H1 (cell line): ENCODE measurements around the gene RNGTT. TPM values are rescaled to one million over a fixed set of nuclear protein-coding genes. Genes with fewer than 3 reads are reported as not detected.

Experiments used
- CTCF ChIA-PET: fragments of 300-600 bp; sonication (Branson Sonifier 250); formaldehyde crosslinking; loops from one replicate; lab custom pipeline; 2021; ENCODE audit not compliant: partially characterized antibody; lab: Charles Lee
- POLR2A ChIA-PET: fragments of 300-600 bp; sonication (Branson Sonifier 250); formaldehyde crosslinking; loops from one replicate; lab custom pipeline; 2021; ENCODE audit warnings: inconsistent platforms; ENCODE audit not compliant: partially characterized antibody; lab: Charles Lee
- DNase-seq, 2 experiments: peaks; one replicate each; pipeline versions ENCODE4 v3.0.0 to v3.0.0-alpha.2; 2010 to 2022; ENCODE audit warnings: low spot score in 2 of 2, low read depth in 1 of 2, mixed read lengths in 1 of 2
- FAIRE-seq: peaks from 2 replicates; lab custom pipeline; 2011; peaks lifted over from hg19 to GRCh38; lab: Jason Lieb, UNC
- H2AFZ ChIP-seq: 2 replicates; pipeline ENCODE4 v1.8.1; 2012; ENCODE audit warnings: low read length, inconsistent platforms
- H2AK5ac ChIP-seq: 2 replicates; pipeline ENCODE4 v1.6.1; 2013; ENCODE audit warnings: low read depth, low read length
- H2BK120ac ChIP-seq: replicated peaks from 2 replicates; pipeline ENCODE3; 2013; ENCODE audit warnings: low read depth, low read length, inconsistent platforms
- H2BK12ac ChIP-seq: 2 replicates; pipeline ENCODE4 v1.6.1; 2013; ENCODE audit warnings: low read depth, low read length
- H2BK15ac ChIP-seq: 2 replicates; pipeline ENCODE4 v1.6.1; 2013; ENCODE audit warnings: low read length
- H2BK20ac ChIP-seq: 2 replicates; pipeline ENCODE4 v1.6.1; 2013; ENCODE audit warnings: low read length
- H2BK5ac ChIP-seq: 2 replicates; pipeline ENCODE4 v1.6.1; 2013; ENCODE audit warnings: low read depth, low read length
- H3K14ac ChIP-seq: 2 replicates; pipeline ENCODE4 v1.6.1; 2013; ENCODE audit warnings: inconsistent platforms; ENCODE audit not compliant: insufficient read length
- H3K18ac ChIP-seq: 2 replicates; pipeline ENCODE4 v1.6.1; 2013; ENCODE audit warnings: low read length; ENCODE audit errors: extremely low read depth
- H3K23ac ChIP-seq: 2 replicates; pipeline ENCODE4 v1.6.1; 2013; ENCODE audit warnings: inconsistent platforms; ENCODE audit not compliant: insufficient read length
- H3K23me2 ChIP-seq: 2 replicates; pipeline ENCODE4 v1.6.1; 2013; ENCODE audit warnings: low read depth, low read length
- H3K27ac ChIP-seq: 2 replicates; pipeline ENCODE4 v1.6.1; 2011; ENCODE audit warnings: low read depth, low read length, inconsistent platforms
- H3K27me3 ChIP-seq, 4 experiments: replicated peaks in 1 of 4; 1 replicate in 1 of 4; 2 replicates in 3 of 4; pipeline versions ENCODE4 v1.6.1 to v1.8.1; 2011 to 2013; ENCODE audit warnings: low read length in 3 of 4, mild to moderate bottlenecking in 3 of 4, inconsistent platforms in 2 of 4, mixed read lengths in 2 of 4, moderate library complexity in 1 of 4; ENCODE audit not compliant: control insufficient read depth in 3 of 4, insufficient read depth in 3 of 4; ENCODE audit errors: extremely low read depth in 1 of 4
- H3K36me3 ChIP-seq, 4 experiments: 2 replicates each; pipeline versions ENCODE4 v1.6.1 to v1.8.1; 2011 to 2013; ENCODE audit warnings: mild to moderate bottlenecking in 4 of 4, low read length in 3 of 4, moderate library complexity in 2 of 4, control low read depth in 1 of 4, inconsistent platforms in 1 of 4; ENCODE audit not compliant: insufficient read depth in 4 of 4, control insufficient read depth in 2 of 4
- H3K4ac ChIP-seq: replicated peaks from 2 replicates; pipeline ENCODE3; 2013; ENCODE audit warnings: low read length, low read depth, mixed read lengths, inconsistent platforms; ENCODE audit not compliant: insufficient read length
- H3K4me1 ChIP-seq, 4 experiments: replicated peaks in 1 of 4; 1 replicate in 1 of 4; 2 replicates in 3 of 4; pipeline versions ENCODE4 v1.6.1 to v1.8.1; 2011 to 2013; ENCODE audit warnings: low read length in 3 of 4, inconsistent platforms in 2 of 4, mixed read lengths in 1 of 4; ENCODE audit not compliant: insufficient read depth in 4 of 4, control insufficient read depth in 3 of 4
- H3K4me2 ChIP-seq, 2 experiments: 2 replicates each; pipeline versions ENCODE4 v1.6.1 to v1.8.1; 2011 to 2013; ENCODE audit warnings: low read depth in 2 of 2, low read length in 2 of 2, control low read depth in 1 of 2, inconsistent platforms in 1 of 2, mild to moderate bottlenecking in 1 of 2; ENCODE audit not compliant: insufficient read depth in 1 of 2
- H3K4me3 ChIP-seq, 4 experiments: fragments of 200-600, 300-600 bp in 1 of 4; sonication (generic), shearing (Covaris generic), sonication (Bioruptor Twin) in 1 of 4; 2 replicates each; pipeline versions ENCODE4 v1.5.1 to v1.8.1; 2011 to 2016; ENCODE audit warnings: low read length in 4 of 4, low read depth in 3 of 4, control low read depth in 2 of 4, inconsistent platforms in 2 of 4, mild to moderate bottlenecking in 2 of 4, mixed read lengths in 1 of 4, moderate library complexity in 1 of 4; ENCODE audit not compliant: insufficient read depth in 2 of 4; ENCODE audit errors: extremely low read depth in 1 of 4
- H3K56ac ChIP-seq: replicated peaks from 2 replicates; pipeline ENCODE3; 2013; ENCODE audit warnings: low read depth, mild to moderate bottlenecking, mixed read lengths, low read length, inconsistent platforms; ENCODE audit not compliant: insufficient read length
- H3K79me1 ChIP-seq: 2 replicates; pipeline ENCODE4 v1.6.1; 2013; ENCODE audit warnings: low read depth, low read length, control low read depth
- H3K79me2 ChIP-seq, 2 experiments: 2 replicates each; pipeline versions ENCODE4 v1.6.1 to v1.8.1; 2012 to 2013; ENCODE audit warnings: low read length in 2 of 2, mild to moderate bottlenecking in 2 of 2, inconsistent platforms in 1 of 2; ENCODE audit not compliant: insufficient read depth in 2 of 2, control insufficient read depth in 1 of 2
- H3K9ac ChIP-seq, 4 experiments: replicated peaks in 1 of 4; 1 replicate in 1 of 4; 2 replicates in 3 of 4; pipeline versions ENCODE4 v1.6.1 to v1.8.1; 2011 to 2013; ENCODE audit warnings: low read depth in 3 of 4, low read length in 3 of 4, control low read depth in 2 of 4, mild to moderate bottlenecking in 2 of 4, moderate library complexity in 2 of 4, inconsistent platforms in 1 of 4; ENCODE audit errors: extremely low read depth in 1 of 4
- H3K9me3 ChIP-seq, 2 experiments: 2 replicates each; pipeline versions ENCODE4 v1.6.1 to v1.8.1; 2012 to 2013; ENCODE audit warnings: mild to moderate bottlenecking in 2 of 2, moderate library complexity in 2 of 2, control low read depth in 1 of 2, inconsistent platforms in 1 of 2, low read depth in 1 of 2, low read length in 1 of 2, mixed read lengths in 1 of 2; ENCODE audit not compliant: insufficient read depth in 2 of 2
- H4K20me1 ChIP-seq, 2 experiments: replicated peaks in 1 of 2; 2 replicates each; pipeline versions ENCODE3 to v1.8.1; 2011 to 2013; ENCODE audit warnings: inconsistent platforms in 2 of 2, low read length in 2 of 2, mild to moderate bottlenecking in 1 of 2; ENCODE audit not compliant: insufficient read depth in 2 of 2, control insufficient read depth in 1 of 2
- H4K5ac ChIP-seq: 2 replicates; pipeline ENCODE4 v1.6.1; 2013; ENCODE audit warnings: low read length, low read depth, mixed read lengths, inconsistent platforms; ENCODE audit not compliant: insufficient read length
- H4K8ac ChIP-seq: 2 replicates; pipeline ENCODE4 v1.8.0; 2013; ENCODE audit warnings: mild to moderate bottlenecking, moderate library complexity, low read length, inconsistent platforms; ENCODE audit not compliant: insufficient read depth; ENCODE audit errors: extremely low read depth
- H4K91ac ChIP-seq: replicated peaks from 2 replicates; pipeline ENCODE3; 2013; ENCODE audit warnings: low read length, mixed read lengths, inconsistent platforms; ENCODE audit not compliant: insufficient read length
- CHD2 ChIP-seq: IDR thresholded peaks from 2 replicates; pipeline ENCODE4 v1.6.1; 2012; ENCODE audit warnings: low read length, improper control_type of control experiment
- EP300 ChIP-seq, 2 experiments: IDR thresholded peaks; 1 replicate in 1 of 2; 2 replicates in 1 of 2; pipeline ENCODE4 v1.6.1; 2011 to 2012; ENCODE audit warnings: low read depth in 2 of 2, low read length in 2 of 2, mild to moderate bottlenecking in 2 of 2, borderline replicate concordance in 1 of 2, inconsistent platforms in 1 of 2, moderate library complexity in 1 of 2
- JUN ChIP-seq: IDR thresholded peaks from 2 replicates; pipeline ENCODE4 v1.6.1; 2011; ENCODE audit warnings: low read depth, mild to moderate bottlenecking, improper control_type of control experiment, low read length
- NANOG ChIP-seq: IDR thresholded peaks from 2 replicates; pipeline ENCODE4 v1.6.1; 2011; ENCODE audit warnings: low read length, low read depth, mild to moderate bottlenecking, inconsistent platforms; ENCODE audit not compliant: insufficient read depth, poor library complexity, severe bottlenecking
- WGBS, 2 experiments: shearing (Covaris generic) in 1 of 2; methylation state at CpG; one replicate each; pipeline versions ENCODE4 v1.1.6 to v1.1.7; 2013 to 2015; ENCODE audit warnings: low lambda C conversion rate in 2 of 2, mixed read lengths in 2 of 2, inconsistent platforms in 1 of 2, low coverage in 1 of 2, missing lambda C conversion rate in 1 of 2; ENCODE audit not compliant: insufficient replicate concordance in 2 of 2, insufficient coverage in 1 of 2, insufficient read length in 1 of 2; ENCODE audit errors: extremely low coverage in 1 of 2, missing lambda C conversion rate in 1 of 2; 5-methylcytosine and 5-hydroxymethylcytosine counted together
- polyA plus RNA-seq, 7 experiments: library from polyadenylated mRNA; depleted of rRNA in 3 of 7; stranded (reverse) in 5 of 7; unstranded in 2 of 7; fragments of >200 nt in 5 of 7; fragments of 200-250 nt in 2 of 7; gene quantifications; 1 replicate in 5 of 7; 2 replicates in 1 of 7; 4 replicates in 1 of 7; pipeline versions ENCODE4 v1.2.1 to v1.2.3, GENCODE V29; 2011 to 2013; ENCODE audit warnings: missing spikeins in 2 of 7, mixed read lengths in 2 of 7
- total RNA-seq: library from RNA; stranded (reverse); fragmentation: NEBNext Ultra II Directional; extraction: Animal tissue kit (Norgen Biotek cat#: 25700); gene quantifications from 2 replicates; pipeline ENCODE4 v1.2.1, GENCODE V29; 2021
- TF ChIP-seq, protein P1 (sequence below): IDR thresholded peaks from 2 replicates; pipeline ENCODE4 v1.6.1; 2012; ENCODE audit warnings: inconsistent platforms
- TF ChIP-seq, protein P2 (sequence below), 3 experiments: IDR thresholded peaks; 1 replicate in 2 of 3; 2 replicates in 1 of 3; pipeline versions ENCODE4 v1.5.1 to v1.6.1; 2011; ENCODE audit warnings: low read length in 3 of 3, mild to moderate bottlenecking in 3 of 3, inconsistent platforms in 2 of 3, low read depth in 1 of 3, moderate library complexity in 1 of 3; ENCODE audit not compliant: insufficient read depth in 1 of 3; ENCODE audit errors: control extremely low read depth in 1 of 3

Gene RNGTT
- total and polyA plus RNA-seq, 2 of the 8 experiments (the other 6 are each of a cell fraction or from before 2014, with no cell fraction given): 3.6 to 21.2 TPM

DNA sequence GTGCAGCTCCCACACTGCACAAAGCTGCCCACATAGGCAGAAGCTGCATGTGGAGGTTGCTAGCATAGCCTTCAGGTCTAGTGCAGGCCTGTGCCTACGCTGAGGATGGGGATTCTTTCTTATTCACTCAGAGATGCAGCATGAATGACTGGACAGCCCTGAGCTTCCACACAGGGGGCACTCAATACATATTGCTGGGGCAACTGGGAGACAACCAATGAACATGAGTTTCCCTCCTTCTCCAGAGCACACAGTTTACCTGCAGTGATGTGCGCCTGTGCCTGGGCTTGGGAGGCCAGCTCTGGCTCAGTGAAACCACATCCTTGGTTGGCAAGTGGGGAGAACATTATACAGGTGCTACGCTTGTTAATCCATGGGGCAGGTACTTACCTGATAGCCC is 389.9 kb downstream of the RNGTT start:
- Histone ChIP-seq H3K18ac (peak overlapping the region; percentile 63; the same call in 1 of the 2 replicates), H2AFZ (no peak overlapping the region), H4K5ac (no peak overlapping the region), H2BK12ac (no peak overlapping the region), H2BK15ac (no peak overlapping the region), H3K36me3 (no peaks in the 10 kb centered on the region), H3K14ac (no peak overlapping the region), H3K23ac (no peak overlapping the region), H4K20me1 (no peaks in the 10 kb centered on the region), H3K4me3 (no peak overlapping the region), H4K91ac (no peak overlapping the region), H3K27me3 (no peaks in the 10 kb centered on the region), H2BK5ac (no peak overlapping the region), H3K4me2 (no peak overlapping the region; a peak in 1 of 4 replicates), H4K8ac (no peak overlapping the region; the same call in 1 of the 2 replicates), H3K23me2 (no peaks in the 10 kb centered on the region), H2AK5ac (no peak overlapping the region), H3K79me1 (no peaks in the 10 kb centered on the region), H3K27ac (no peak overlapping the region)
- 61% methylated on average over 3 of the region's 3 CpGs; no CpG with 5 or more reads in 1 of the 2 experiments for WGBS, 2 experiments
- FAIRE-seq: no peak
- DNase-seq: no peak
- TF ChIP-seq EP300 (IDR thresholded peaks at IDR 0.05; ENCODE audit: borderline replicate concordance in 1 of 2, low read depth in 2 of 2, low read length in 2 of 2) (no peak), NANOG (no peak), JUN (no peak), CHD2 (no peak)
- TF ChIP-seq, protein P1, sequence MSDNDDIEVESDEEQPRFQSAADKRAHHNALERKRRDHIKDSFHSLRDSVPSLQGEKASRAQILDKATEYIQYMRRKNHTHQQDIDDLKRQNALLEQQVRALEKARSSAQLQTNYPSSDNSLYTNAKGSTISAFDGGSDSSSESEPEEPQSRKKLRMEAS: no peak
- TF ChIP-seq, protein P2, sequence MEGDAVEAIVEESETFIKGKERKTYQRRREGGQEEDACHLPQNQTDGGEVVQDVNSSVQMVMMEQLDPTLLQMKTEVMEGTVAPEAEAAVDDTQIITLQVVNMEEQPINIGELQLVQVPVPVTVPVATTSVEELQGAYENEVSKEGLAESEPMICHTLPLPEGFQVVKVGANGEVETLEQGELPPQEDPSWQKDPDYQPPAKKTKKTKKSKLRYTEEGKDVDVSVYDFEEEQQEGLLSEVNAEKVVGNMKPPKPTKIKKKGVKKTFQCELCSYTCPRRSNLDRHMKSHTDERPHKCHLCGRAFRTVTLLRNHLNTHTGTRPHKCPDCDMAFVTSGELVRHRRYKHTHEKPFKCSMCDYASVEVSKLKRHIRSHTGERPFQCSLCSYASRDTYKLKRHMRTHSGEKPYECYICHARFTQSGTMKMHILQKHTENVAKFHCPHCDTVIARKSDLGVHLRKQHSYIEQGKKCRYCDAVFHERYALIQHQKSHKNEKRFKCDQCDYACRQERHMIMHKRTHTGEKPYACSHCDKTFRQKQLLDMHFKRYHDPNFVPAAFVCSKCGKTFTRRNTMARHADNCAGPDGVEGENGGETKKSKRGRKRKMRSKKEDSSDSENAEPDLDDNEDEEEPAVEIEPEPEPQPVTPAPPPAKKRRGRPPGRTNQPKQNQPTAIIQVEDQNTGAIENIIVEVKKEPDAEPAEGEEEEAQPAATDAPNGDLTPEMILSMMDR (IDR thresholded peaks at IDR 0.05; ENCODE audit: control extremely low read depth in 1 of 3, insufficient read depth in 1 of 3, low read depth in 1 of 3, low read length in 3 of 3): no peak
- TF ChIP-seq, all 59 proteins: peak for 0
- H3K4me1 ChIP-seq: peaks cover 0 to 13% (median 4%) of the 10 kb centered on the region in 4 experiments; a peak in 4 of 7 replicates
- H2BK20ac ChIP-seq: no peak overlapping the region
- H3K79me2 ChIP-seq: no peaks in the 10 kb centered on the region
- H2BK120ac ChIP-seq: no peak overlapping the region
- no peak overlapping the region for H3K4ac ChIP-seq
- H3K9ac ChIP-seq: no peak overlapping the region
- CTCF ChIA-PET: interaction anchor here (0.9 to 1.4 kb wide), 2 partner anchors 8 to 81 kb away, joined by 3 read pairs; no protein-coding TSS in a partner anchor
- peaks cover 8 to 13% of the 10 kb centered on the region in 2 experiments for H3K9me3 ChIP-seq
- POLR2A ChIA-PET: no interaction called here
- no peak overlapping the region for H3K56ac ChIP-seq
